Stimulated activated CD8-positive, alpha-beta memory T cell treated with anti-CD3 and anti-CD28 coated beads, Interleukin-7, amount 100 ng/mL, for 1 hour (primary cell): ENCODE data around the gene SLC25A18.
"Not testable (repeated sequence)": the region's sequence is repeated elsewhere in the genome, so short reads cannot be mapped to it uniquely, and the experiment has no call there.

Experiments used
- DNase-seq, 2 donors: peaks; one replicate each; pipeline ENCODE4 v3.0.0-alpha.2; 2020; ENCODE audit warnings: low read depth in 2 of 2

Gene SLC25A18

GRCh38 chr22:17562906-17563870 is at the start of gene SLC25A18:
TSS of gene SLC25A18 (plus strand) at chr22:17563498. CDS start at chr22:17579945, 16,447 bp downstream.
- no peak for DNase-seq

DNA sequence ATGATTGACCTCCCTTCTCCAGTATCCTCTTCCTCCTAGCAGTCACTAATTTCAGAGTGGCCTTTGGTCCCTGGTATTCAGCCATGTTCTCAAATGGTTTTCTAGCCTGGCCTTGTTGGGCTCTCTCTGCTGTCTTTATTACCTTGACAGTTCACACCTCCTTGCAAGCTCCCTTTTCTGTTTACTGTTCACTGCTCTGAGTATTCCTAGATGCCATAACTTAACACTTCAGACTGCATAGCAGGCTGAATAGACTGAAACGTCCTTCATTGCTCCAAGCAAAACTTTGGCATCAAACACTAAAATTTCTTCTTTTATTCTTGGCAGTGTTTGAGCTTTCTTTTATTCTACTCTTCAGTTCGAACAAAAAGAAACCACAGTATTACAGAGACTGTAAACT is 49.7 kb upstream of the SLC25A18 start:
- no peak for DNase-seq

- no peak for DNase-seq
These were observed 49.2 kb upstream of the SLC25A18 start for GRCh38 chr22:17514084-17514483.

GRCh38 chr22:17518406-17518805 is 44.9 kb upstream of the SLC25A18 start:
- DNase-seq = no peak

DNA sequence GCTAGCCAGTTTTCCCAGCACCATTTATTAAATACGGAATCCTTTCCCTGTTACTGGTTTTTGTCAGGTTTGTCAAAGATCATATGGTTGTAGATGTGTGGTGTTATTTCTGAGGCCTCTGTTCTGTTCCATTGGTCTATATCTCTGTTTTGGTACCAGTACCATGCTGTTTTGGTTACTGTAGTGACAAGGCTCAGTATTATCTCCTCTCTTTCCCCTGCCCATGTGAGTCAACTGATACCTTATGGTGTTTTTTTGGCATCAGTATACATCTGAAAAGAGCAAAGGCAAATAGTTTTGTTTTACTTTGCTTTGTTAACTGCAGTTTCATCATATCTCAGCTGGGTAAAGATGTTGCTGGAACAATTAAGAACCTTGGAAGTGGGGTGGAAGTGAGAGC is 41.3 kb upstream of the SLC25A18 start:
- DNase-seq = not testable (repeated sequence)

GRCh38 chr22:17523925-17524324 is 39.4 kb upstream of the SLC25A18 start:
- DNase-seq = no peak

DNA sequence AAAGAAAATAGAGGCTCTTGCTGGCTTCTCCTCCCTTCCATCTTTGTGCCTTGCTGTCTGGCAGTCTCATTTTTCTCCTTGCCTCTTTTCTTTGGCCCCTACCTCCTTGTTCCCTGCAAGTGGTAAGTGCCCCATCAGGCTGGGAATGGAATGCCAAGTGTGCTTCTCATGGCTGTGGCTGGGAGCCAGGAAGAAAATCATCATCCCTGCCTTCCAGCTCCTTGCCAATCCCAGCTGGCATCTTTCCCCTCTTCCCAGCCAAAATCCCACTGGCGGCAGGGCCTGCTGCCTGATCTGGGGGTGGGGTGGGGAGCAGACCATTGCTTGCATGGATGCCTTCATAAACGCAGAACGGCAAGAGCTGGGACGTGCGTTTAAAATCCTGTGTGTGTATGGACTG is 27.0 kb upstream of the SLC25A18 start:
- DNase-seq = no peak

GRCh38 chr22:17537155-17537554 is 26.1 kb upstream of the SLC25A18 start:
- DNase-seq = no peak

DNA sequence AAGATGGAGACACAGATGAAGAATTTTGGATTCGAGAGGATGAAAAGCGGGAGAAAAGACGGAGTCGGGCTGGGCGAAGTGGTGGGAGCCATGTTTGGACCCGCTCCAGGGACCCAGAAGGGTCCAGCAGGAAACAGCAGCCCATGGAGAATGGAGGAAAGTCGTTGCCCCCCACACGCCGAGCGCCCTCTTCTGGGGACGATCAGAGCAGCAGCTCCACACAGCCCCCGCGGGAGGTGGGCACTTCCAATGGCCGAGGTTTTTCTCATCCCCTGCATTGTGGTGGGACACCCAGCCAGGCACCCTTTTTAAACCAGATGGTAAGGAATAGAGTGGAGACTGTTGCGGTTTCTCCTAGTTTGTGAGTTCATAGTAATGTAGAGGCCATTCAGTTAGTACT is 22.8 kb upstream of the SLC25A18 start:
- no peak for DNase-seq

GRCh38 chr22:17541476-17541875 is 21.8 kb upstream of the SLC25A18 start:
- DNase-seq = no peak

DNA sequence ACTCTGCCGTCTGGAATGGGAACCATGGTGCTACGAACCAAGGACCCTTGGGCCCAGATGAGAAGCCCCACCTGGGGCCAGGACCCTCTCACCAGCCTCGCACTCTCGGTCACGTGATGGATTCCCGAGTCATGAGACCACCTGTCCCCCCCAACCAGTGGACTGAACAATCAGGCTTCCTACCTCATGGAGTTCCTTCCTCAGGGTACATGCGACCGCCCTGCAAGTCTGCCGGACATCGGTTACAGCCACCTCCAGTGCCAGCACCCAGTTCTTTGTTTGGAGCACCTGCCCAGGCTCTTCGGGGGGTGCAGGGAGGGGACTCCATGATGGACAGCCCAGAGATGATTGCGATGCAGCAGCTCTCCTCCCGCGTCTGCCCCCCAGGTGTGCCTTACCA is 20.8 kb upstream of the SLC25A18 start:
- no peak for DNase-seq

- DNase-seq = no peak
These were observed 15.1 kb upstream of the SLC25A18 start for GRCh38 chr22:17548010-17548755.

GRCh38 chr22:17548756-17549035 is 14.6 kb upstream of the SLC25A18 start:
- no peak for DNase-seq

DNA sequence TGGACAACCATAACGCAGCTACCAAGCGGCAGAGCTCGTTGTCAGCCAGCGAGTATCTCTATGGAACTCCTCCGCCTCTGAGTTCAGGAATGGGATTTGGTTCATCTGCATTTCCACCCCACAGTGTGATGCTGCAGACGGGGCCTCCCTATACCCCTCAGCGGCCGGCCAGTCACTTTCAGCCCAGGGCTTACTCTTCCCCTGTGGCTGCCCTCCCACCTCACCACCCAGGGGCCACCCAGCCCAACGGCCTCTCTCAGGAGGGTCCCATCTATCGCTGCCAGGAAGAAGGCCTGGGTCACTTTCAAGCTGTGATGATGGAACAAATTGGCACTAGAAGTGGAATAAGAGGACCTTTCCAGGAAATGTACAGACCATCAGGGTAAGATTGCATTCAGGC is 14.1 kb upstream of the SLC25A18 start:
- no peak for DNase-seq

GRCh38 chr22:17549655-17550054 is 13.6 kb upstream of the SLC25A18 start:
- no peak for DNase-seq

GRCh38 chr22:17552737-17553136 is 10.6 kb upstream of the SLC25A18 start:
- no peak for DNase-seq

GRCh38 chr22:17554814-17555213 is 8.5 kb upstream of the SLC25A18 start:
- no peak for DNase-seq

- DNase-seq = no peak
These were observed 4.1 kb upstream of the SLC25A18 start for GRCh38 chr22:17559188-17559587.

GRCh38 chr22:17563936-17564391 is 666 bp downstream of the SLC25A18 start:
- no peak for DNase-seq

GRCh38 chr22:17566016-17566687 is 2.9 kb downstream of the SLC25A18 start:
- not testable (repeated sequence) for DNase-seq

DNA sequence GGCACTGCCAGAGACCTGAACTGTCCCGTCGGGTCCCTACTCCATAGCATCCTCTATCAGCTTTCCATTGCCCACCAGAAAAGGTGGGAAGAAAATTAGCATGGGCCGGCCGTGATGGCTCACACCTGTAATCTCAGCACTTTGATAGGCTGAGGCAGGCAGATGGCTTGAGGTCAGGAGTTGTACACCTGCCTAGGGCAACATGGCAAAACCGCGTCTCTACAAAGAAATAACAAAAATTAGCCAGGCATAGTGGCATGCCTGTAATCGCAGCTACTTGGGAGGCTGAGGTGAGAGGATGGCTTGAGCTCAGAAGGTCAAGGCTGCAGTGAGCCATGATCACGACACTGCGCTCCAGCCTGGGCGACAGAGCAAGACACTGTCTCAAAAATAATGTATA is 3.5 kb downstream of the SLC25A18 start:
- no peak for DNase-seq

DNA sequence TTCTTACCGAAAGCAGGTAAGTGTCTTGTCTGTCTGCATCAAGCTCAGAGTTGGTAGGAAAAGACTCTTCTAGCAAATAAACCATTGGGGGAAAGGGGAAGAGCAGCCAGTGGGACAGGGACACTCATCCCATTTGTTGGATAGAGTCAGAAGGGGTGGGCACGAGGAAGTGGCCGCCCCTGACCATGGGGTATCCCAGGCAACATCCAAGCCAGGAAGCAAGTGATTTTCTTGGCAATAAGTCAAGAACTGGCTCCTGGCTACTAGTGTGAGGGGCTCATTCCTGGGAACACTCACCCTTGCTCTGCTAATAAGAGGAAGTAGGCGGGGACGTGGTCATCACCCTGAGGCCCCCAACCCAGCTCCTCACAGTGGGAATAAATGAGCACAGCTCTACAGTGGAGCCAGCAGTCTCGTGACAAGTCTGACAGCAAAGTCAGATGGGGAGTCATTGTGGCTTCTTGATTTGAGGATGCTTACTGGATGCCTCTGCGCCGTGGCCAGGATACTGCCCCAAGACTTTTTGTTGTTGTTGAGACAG is 6.7 kb downstream of the SLC25A18 start:
- DNase-seq = no peak
